Body of pancreas (tissue), 4 donors: ENCODE results near the gene ABCC1. TPM values are rescaled to one million over a fixed set of nuclear protein-coding genes. Genes with fewer than 3 reads are reported as not detected.

ENCODE experiments used
- ATAC-seq: fragments of 150-250 bp; one replicate; pipeline ENCODE4 v1.9.1; 2016
- DNase-seq, 4 donors: peaks; one replicate each; pipeline ENCODE4 v3.0.0-alpha.2; 2019
- H3K27ac ChIP-seq, 4 donors: fragments of 200-600 bp; sonication (generic); 1 replicate in 3 of 4; 2 replicates in 1 of 4; pipeline versions ENCODE4 v1.5.1 to v1.6.1; 2016 to 2019; ENCODE audit warnings: mild to moderate bottlenecking in 1 of 4, mixed read lengths in 1 of 4, moderate library complexity in 1 of 4
- H3K27me3 ChIP-seq, 2 donors: fragments of 200-600 bp; sonication (generic); one replicate each; pipeline ENCODE4 v1.6.0; 2016; ENCODE audit warnings: mild to moderate bottlenecking in 1 of 2
- H3K36me3 ChIP-seq, 2 donors: fragments of 200-600 bp; sonication (generic); replicated peaks in 1 of 2; 2 replicates each; pipeline ENCODE4 v1.5.1; 2016; ENCODE audit warnings: low read depth in 2 of 2; ENCODE audit not compliant: insufficient read depth in 1 of 2
- H3K4me1 ChIP-seq: fragments of 200-600 bp; sonication (generic); one replicate; pipeline ENCODE4 v1.6.0; 2016
- H3K4me3 ChIP-seq, 2 donors: fragments of 200-600 bp; sonication (generic); 1 replicate in 1 of 2; 2 replicates in 1 of 2; pipeline ENCODE4 v1.5.1; 2016 to 2019
- H3K9me3 ChIP-seq, 3 donors: fragments of 200-600 bp; sonication (generic); 1 replicate in 2 of 3; 2 replicates in 1 of 3; pipeline ENCODE4 v1.5.1; 2016
- POLR2A ChIP-seq, 3 donors: fragments of 450-650 bp; IDR thresholded peaks; one replicate each; pipeline ENCODE4 v1.6.1; 2016; ENCODE audit warnings: antibody characterized with exemption in 3 of 3, mild to moderate bottlenecking in 2 of 3
- WGBS, 2 donors: methylation state at CpG; one replicate each; pipeline ENCODE4 v1.1.5; 2017; 5-methylcytosine and 5-hydroxymethylcytosine counted together
- intact Hi-C: fragments of 100-400 bp; cut with DNase I; formaldehyde crosslinking; loops from one replicate; pipeline ENCODE4 v1.15.1; 2023
- total RNA-seq, 2 donors: library from RNA; depleted of rRNA; stranded (reverse); fragments of >200 nt; gene quantifications; one replicate each; pipeline ENCODE4 v1.1.0, GENCODE V29; 2016
- TF ChIP-seq, protein P1 (sequence below), 7 experiments: fragments of 450-650 bp in 4 of 7; fragments of 200-600 bp in 3 of 7; sonication (generic) in 3 of 7; IDR thresholded peaks; one replicate each; pipeline ENCODE4 v1.5.1; 2016 to 2019; ENCODE audit warnings: antibody characterized with exemption in 7 of 7

Gene ABCC1
- total RNA-seq, 2 donors from 2014 or later, result 12.7 to 23.1 TPM

DNA sequence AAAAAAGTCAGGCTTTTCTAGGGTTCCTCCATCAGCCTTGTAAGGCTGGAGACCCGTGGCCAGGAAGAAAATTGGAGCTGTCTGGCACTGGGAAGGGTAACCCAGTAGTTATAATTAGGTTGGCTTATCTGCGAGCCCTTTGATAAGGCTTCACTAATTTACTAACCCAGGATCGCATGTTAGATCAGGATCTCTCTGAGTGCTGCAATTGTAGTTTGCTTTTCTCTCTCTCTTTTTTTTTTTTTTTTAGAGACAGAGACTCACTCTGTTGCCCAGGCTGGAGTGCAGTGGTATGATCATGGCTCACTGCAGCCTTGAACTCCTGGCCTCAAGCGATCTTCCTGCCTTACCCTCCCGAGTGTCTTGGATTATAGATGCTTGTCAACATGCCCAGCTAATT, 17.0 kb downstream of the ABCC1 start:
- Histone ChIP-seq H3K27me3 (no peaks in the 10 kb centered on the region), H3K9me3 (no peaks in the 10 kb centered on the region), H3K4me3 (no peak overlapping the region), H3K27ac (no peak overlapping the region), H3K4me1 (peaks cover 12% of the 10 kb centered on the region), H3K36me3 (no peaks in the 10 kb centered on the region)
- DNase-seq (no peak), ATAC-seq (no peak)
- TF ChIP-seq, protein P1, sequence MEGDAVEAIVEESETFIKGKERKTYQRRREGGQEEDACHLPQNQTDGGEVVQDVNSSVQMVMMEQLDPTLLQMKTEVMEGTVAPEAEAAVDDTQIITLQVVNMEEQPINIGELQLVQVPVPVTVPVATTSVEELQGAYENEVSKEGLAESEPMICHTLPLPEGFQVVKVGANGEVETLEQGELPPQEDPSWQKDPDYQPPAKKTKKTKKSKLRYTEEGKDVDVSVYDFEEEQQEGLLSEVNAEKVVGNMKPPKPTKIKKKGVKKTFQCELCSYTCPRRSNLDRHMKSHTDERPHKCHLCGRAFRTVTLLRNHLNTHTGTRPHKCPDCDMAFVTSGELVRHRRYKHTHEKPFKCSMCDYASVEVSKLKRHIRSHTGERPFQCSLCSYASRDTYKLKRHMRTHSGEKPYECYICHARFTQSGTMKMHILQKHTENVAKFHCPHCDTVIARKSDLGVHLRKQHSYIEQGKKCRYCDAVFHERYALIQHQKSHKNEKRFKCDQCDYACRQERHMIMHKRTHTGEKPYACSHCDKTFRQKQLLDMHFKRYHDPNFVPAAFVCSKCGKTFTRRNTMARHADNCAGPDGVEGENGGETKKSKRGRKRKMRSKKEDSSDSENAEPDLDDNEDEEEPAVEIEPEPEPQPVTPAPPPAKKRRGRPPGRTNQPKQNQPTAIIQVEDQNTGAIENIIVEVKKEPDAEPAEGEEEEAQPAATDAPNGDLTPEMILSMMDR (IDR thresholded peaks at IDR 0.05), result no peak
- no peak for TF ChIP-seq POLR2A (IDR thresholded peaks at IDR 0.05)
- intact Hi-C loops, result no loop called here
- 46 to 55% methylated on average over 5 of the region's 5 CpGs for WGBS, 2 donors

DNA sequence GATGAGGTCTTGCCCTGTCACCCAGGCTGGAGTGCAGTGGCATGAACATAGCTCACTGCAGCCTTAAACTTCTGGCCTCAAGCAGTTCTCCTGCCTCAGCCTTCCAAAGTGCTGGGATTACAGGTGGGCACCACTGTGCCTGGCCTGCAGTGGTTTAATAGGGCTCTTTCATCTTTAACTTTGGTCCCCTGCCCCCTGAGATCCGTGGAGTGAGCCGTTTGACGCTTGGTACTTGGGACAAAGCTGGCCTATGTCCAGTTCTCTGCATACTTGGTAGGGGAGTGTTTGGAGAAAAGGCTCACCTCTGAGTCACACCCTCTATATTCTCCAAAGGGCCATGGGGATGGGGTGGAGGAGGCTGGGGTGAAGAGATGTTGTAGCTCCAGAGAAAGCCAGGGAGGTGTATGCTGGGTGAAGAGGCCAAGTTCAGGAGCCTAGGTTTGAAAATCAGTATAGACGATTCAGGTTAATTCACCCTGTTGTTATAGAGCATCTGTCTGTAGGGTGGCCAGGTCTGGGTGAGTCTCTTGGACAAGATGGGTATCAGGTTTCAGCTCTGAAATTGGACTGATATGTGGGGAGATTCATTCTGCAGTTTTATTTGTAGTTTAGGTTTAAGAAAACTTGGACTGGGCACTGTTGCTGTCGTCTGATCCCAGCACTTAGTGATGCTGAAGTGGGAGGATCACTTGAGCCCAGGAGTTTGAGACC, 17.6 kb downstream of the ABCC1 start:
- Histone ChIP-seq H3K36me3 (no peaks in the 10 kb centered on the region), H3K27ac (no peak overlapping the region), H3K27me3 (no peaks in the 10 kb centered on the region), H3K4me3 (no peak overlapping the region), H3K9me3 (no peaks in the 10 kb centered on the region), H3K4me1 (peaks cover 12% of the 10 kb centered on the region)
- ATAC-seq (no peak), DNase-seq (peak in 1 of 4 donors; percentile 22)
- intact Hi-C loops, result no loop called here
- 38 to 48% methylated on average over 5 of the region's 5 CpGs for WGBS, 2 donors
- no peak for TF ChIP-seq POLR2A (IDR thresholded peaks at IDR 0.05)
- TF ChIP-seq, protein P1 (IDR thresholded peaks at IDR 0.05), result no peak

DNA sequence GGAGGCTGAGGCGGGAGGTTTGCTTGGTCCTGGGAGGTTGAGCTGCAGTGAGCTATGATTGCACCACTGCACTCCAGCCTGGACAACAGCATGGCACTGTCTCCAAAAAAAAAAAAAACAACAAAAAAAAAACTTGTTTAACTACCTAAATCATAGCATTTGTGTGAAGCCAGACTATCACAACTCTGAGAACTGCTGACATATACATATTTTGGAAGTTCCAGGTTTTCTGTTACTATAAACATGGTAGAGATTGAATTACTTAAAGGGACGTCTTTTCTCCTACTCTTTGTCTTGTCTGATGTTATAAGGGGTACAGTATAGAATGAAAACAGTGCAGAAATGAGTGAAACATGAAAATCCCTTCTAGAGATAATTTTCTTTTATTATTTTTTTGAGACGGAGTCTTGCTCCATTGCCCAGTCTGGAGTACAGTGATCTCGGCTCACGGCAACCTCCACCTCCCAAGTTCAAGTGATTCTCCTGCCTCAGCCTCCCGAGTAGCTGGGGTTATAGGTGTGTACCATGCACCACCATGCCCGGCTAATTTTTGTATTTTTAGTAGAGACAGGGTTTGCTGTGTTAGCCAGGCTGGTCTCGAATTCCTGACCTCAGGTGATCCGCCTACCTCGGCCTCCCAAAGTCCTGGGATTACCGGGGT, 18.4 kb downstream of the ABCC1 start:
- Histone ChIP-seq H3K27me3 (no peaks in the 10 kb centered on the region), H3K4me1 (peaks cover 12% of the 10 kb centered on the region), H3K27ac (no peak overlapping the region), H3K9me3 (no peaks in the 10 kb centered on the region), H3K36me3 (no peaks in the 10 kb centered on the region), H3K4me3 (no peak overlapping the region)
- intact Hi-C loops, result no loop called here
- DNase-seq (no peak), ATAC-seq (no peak)
- TF ChIP-seq POLR2A (IDR thresholded peaks at IDR 0.05), result no peak
- TF ChIP-seq, protein P1 (IDR thresholded peaks at IDR 0.05), result no peak
- whole genome bisulfite sequencing, 2 donors, result 92% methylated on average over 11 of the region's 11 CpGs

DNA sequence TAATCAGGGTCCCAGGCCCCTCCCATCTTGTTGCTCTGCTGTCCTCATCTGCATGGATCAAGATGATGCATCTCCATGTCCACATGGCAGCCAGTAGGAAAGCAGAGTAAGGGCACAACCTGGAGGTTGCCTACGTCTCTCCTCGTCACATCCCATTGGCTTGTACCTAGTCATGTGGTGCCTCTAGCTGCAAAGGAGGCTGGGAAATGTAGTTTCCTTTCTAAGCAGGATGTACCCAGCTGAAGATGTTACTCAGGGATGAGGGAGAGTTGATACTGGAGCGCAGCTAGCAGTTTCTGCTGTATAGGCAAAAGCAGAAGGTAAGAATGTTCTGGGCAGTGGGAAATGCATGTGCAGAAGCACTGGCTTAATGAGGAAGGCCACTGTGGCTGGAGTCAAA, 20.8 kb downstream of the ABCC1 start:
- no peak overlapping the region for H3K4me3 ChIP-seq
- no peak overlapping the region for H3K27ac ChIP-seq
- intact Hi-C loops, result no loop called here
- 89 to 97% methylated on average over 3 of the region's 3 CpGs for WGBS, 2 donors
- H3K4me1 ChIP-seq, result peaks cover 19% of the 10 kb centered on the region
- no peaks in the 10 kb centered on the region for H3K27me3 ChIP-seq
- TF ChIP-seq POLR2A (IDR thresholded peaks at IDR 0.05), result no peak
- TF ChIP-seq, protein P1 (IDR thresholded peaks at IDR 0.05), result no peak
- H3K9me3 ChIP-seq, result no peaks in the 10 kb centered on the region
- ATAC-seq (no peak), DNase-seq (no peak)
- no peaks in the 10 kb centered on the region for H3K36me3 ChIP-seq
